SJSA1 (cell line): ENCODE measurements around the gene DAAM2. TPM values are rescaled to one million over a fixed set of nuclear protein-coding genes. Genes with fewer than 3 reads are reported as not detected.

Experiments
- DNase-seq, 2 experiments: peaks; one replicate each; pipeline ENCODE4 v3.0.0-alpha.2; 2015 to 2020; ENCODE audit warnings: low spot score in 2 of 2, low read depth in 1 of 2
- H3K27ac ChIP-seq: fragments of 250-450 bp; sonication (Bioruptor Pico); 2 replicates; pipeline ENCODE4 v1.5.1; 2020; ENCODE audit warnings: mild to moderate bottlenecking, moderate library complexity
- H3K27me3 ChIP-seq: fragments of 250-450 bp; sonication (Bioruptor Pico); replicated peaks from 2 replicates; pipeline ENCODE4 v1.5.1; 2020; ENCODE audit warnings: mild to moderate bottlenecking, moderate library complexity
- H3K36me3 ChIP-seq: fragments of 250-450 bp; sonication (Bioruptor Pico); 2 replicates; pipeline ENCODE4 v1.5.1; 2020; ENCODE audit warnings: mild to moderate bottlenecking
- H3K4me1 ChIP-seq: fragments of 250-450 bp; sonication (Bioruptor Pico); replicated peaks from 2 replicates; pipeline ENCODE4 v1.6.1; 2021; ENCODE audit warnings: mild to moderate bottlenecking
- H3K4me3 ChIP-seq: fragments of 250-450 bp; sonication (Bioruptor Pico); 2 replicates; pipeline ENCODE4 v1.5.1; 2020; ENCODE audit warnings: mild to moderate bottlenecking
- H3K9me3 ChIP-seq: fragments of 250-450 bp; sonication (Bioruptor Pico); replicated peaks from 2 replicates; pipeline ENCODE4 v1.5.1; 2020; ENCODE audit warnings: mild to moderate bottlenecking
- total RNA-seq: library from RNA; depleted of rRNA; stranded (reverse); fragments of >200 nt; shearing (Covaris generic); gene quantifications from 2 replicates; pipeline ENCODE4 v1.2.3, GENCODE V29; 2014

The DAAM2 gene
- total RNA-seq, 1 experiment from 2014 or later: 0.29 TPM

GRCh38 chr6:39899554-39900295 is 107.5 kb downstream of the DAAM2 start:
- Histone ChIP-seq H3K4me3 (no peak overlapping the region), H3K27ac (no peak overlapping the region), H3K27me3 (no peaks in the 10 kb centered on the region), H3K9me3 (no peaks in the 10 kb centered on the region), H3K4me1 (no peaks in the 10 kb centered on the region), H3K36me3 (no peaks in the 10 kb centered on the region)
- no peak for DNase-seq

DNA sequence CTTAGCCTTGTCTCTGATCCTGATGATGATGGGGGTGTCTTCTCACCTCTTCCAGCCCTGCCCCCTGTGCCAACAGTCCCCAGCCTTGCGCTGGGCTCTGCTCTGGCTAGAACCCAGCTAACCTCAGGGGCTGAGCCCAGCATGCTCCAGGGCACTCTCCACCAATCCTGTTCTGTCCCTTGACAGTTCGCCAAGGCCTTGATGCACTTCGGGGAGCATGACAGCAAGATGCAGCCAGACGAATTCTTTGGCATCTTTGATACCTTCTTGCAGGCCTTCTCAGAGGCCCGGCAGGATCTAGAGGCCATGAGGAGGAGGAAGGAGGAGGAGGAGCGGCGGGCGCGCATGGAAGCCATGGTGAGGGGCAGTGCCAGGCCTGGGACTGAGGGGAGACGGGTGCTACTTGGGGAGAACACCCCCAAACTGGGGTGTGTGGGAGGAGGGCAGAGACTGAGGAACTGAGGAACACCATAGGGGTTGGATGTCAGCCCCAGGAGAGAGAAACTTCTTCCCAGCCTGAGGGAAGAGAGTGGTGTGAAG is 109.0 kb downstream of the DAAM2 start:
- DNase-seq: no peak
- Histone ChIP-seq H3K27me3 (no peaks in the 10 kb centered on the region), H3K4me1 (no peaks in the 10 kb centered on the region), H3K4me3 (no peak overlapping the region), H3K9me3 (no peaks in the 10 kb centered on the region), H3K27ac (no peak overlapping the region), H3K36me3 (no peaks in the 10 kb centered on the region)

DNA sequence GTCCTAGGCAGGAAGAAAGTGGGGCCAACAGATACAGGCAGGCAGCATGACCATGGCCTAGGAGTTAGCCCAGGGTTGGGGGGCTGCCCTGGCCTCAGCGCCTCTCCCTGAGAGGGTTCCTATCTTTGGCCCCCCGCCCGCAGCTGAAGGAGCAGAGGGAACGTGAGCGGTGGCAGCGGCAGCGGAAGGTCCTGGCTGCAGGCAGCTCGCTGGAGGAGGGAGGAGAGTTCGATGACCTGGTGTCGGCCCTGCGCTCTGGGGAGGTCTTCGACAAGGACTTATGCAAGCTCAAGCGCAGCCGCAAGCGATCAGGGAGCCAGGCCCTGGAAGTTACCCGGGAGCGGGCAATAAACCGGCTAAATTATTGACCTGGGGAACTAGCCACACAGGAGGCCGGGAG is 109.5 kb downstream of the DAAM2 start:
- Histone ChIP-seq H3K27me3 (no peaks in the 10 kb centered on the region), H3K9me3 (no peaks in the 10 kb centered on the region), H3K27ac (no peak overlapping the region), H3K4me3 (no peak overlapping the region), H3K4me1 (no peaks in the 10 kb centered on the region), H3K36me3 (no peaks in the 10 kb centered on the region)
- no peak for DNase-seq

DNA sequence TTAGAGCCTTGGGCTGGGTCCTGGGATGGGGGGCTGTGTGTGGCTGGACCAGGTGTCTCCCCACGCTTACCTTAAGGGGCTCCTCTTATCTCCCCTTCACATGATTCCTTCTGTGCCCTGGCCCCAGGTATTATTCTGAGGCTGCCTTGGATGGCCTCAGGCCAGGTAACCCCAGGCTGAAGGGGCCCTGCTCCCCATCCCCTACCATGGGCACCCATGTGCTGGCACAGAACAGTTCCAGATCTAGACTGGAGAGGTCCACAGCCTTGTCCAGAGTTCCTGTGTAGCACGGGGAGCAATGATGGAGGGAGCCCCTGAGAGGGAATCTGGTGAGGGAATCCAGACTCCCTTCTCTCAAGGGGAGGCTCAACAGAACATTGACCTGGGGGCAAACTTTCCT is 110.0 kb downstream of the DAAM2 start:
- Histone ChIP-seq H3K4me1 (no peaks in the 10 kb centered on the region), H3K36me3 (no peaks in the 10 kb centered on the region), H3K4me3 (no peak overlapping the region), H3K27me3 (no peaks in the 10 kb centered on the region), H3K9me3 (no peaks in the 10 kb centered on the region), H3K27ac (no peak overlapping the region)
- DNase-seq: no peak

DNA sequence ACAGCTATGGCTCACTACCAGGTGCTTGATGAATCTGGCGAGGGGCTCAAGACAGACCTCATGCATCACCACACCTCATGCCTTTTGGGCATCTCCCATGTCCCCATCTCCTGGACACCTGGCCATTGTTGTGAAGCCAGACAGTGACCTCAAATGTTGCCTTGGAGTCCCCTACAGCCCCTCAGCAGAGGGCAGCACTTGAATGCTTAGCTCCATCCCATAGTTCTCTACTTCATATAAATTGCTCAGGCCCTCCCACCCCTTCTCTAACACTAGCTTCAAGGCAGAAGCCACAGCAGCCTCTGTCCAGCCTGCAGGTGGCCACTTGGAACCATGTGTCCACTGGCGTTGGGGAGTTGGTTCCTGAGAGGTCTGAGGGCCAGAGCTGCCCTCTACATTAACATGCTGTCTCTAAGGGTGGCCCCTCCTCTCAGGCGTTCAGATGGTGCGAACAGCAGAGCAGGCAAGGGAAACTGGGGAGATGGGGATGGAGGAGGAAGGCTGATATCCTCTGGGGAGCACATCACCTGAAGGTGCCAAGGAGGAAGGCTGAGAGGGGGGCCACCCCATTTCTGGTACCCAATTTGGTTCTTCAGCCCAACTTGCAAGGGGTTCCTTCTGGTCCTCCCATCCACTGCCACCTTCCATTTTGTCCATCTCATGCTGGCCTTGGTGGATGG is 110.8 kb downstream of the DAAM2 start:
- Histone ChIP-seq H3K9me3 (no peaks in the 10 kb centered on the region), H3K4me1 (no peaks in the 10 kb centered on the region), H3K27ac (no peak overlapping the region), H3K36me3 (no peaks in the 10 kb centered on the region), H3K4me3 (no peak overlapping the region), H3K27me3 (no peaks in the 10 kb centered on the region)
- no peak for DNase-seq

DNA sequence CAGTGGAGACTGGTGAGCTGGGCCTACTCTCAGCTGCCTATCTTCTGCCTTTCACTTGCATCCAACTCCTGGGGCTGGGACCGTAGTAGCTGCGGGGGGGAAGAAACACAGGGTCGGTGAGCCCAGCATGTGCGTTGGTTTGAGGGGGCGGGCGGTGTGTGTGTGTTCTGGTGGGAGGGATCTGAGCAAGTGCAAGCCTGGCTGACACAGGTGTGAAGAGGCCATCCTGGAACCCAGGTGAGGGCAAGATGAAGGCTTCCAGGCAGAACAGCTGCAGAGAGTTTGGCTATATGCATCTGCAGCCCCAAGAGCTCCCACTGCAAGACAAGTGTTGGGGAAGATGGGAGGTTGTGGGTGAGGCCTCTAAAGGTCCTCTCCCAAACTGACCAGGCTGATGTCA is 111.5 kb downstream of the DAAM2 start:
- Histone ChIP-seq H3K9me3 (no peaks in the 10 kb centered on the region), H3K27ac (no peak overlapping the region), H3K4me1 (no peaks in the 10 kb centered on the region), H3K27me3 (no peaks in the 10 kb centered on the region), H3K4me3 (no peak overlapping the region), H3K36me3 (no peaks in the 10 kb centered on the region)
- no peak for DNase-seq

GRCh38 chr6:39904946-39905639 is 112.9 kb downstream of the DAAM2 start:
- H3K27ac ChIP-seq: no peak overlapping the region
- no peaks in the 10 kb centered on the region for H3K36me3 ChIP-seq
- no peaks in the 10 kb centered on the region for H3K9me3 ChIP-seq
- H3K27me3 ChIP-seq: no peaks in the 10 kb centered on the region
- DNase-seq: no peak
- no peak overlapping the region for H3K4me3 ChIP-seq
- no peaks in the 10 kb centered on the region for H3K4me1 ChIP-seq

- H3K36me3 ChIP-seq: no peaks in the 10 kb centered on the region
- no peaks in the 10 kb centered on the region for H3K27me3 ChIP-seq
- H3K4me1 ChIP-seq: no peaks in the 10 kb centered on the region
- no peak overlapping the region for H3K4me3 ChIP-seq
- H3K9me3 ChIP-seq: no peaks in the 10 kb centered on the region
- no peak for DNase-seq
- no peak overlapping the region for H3K27ac ChIP-seq
These were observed 113.4 kb downstream of the DAAM2 start for GRCh38 chr6:39905640-39905975.

DNA sequence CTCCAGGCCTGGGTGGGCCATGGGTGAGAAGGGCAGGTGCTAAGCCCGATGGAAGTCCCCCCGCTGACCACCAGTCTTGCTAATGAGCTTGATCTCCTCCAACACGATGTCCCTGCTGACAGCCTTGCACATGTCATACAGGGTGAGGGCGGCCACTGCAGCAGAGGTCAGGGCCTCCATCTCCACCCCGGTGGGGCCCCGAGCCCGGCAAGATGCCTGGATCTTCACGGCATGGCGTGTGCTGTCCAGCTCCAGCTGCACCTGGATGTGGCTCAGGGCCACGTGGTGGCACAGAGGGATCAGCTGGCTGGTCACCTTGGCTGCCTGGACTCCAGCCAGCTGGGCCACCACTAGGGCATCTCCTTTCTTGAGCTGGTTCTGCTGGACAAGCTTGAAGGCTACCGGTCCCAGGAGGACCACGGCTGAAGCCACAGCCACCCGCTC is 114.2 kb downstream of the DAAM2 start:
- H3K4me1 ChIP-seq: no peaks in the 10 kb centered on the region
- DNase-seq: no peak

DNA sequence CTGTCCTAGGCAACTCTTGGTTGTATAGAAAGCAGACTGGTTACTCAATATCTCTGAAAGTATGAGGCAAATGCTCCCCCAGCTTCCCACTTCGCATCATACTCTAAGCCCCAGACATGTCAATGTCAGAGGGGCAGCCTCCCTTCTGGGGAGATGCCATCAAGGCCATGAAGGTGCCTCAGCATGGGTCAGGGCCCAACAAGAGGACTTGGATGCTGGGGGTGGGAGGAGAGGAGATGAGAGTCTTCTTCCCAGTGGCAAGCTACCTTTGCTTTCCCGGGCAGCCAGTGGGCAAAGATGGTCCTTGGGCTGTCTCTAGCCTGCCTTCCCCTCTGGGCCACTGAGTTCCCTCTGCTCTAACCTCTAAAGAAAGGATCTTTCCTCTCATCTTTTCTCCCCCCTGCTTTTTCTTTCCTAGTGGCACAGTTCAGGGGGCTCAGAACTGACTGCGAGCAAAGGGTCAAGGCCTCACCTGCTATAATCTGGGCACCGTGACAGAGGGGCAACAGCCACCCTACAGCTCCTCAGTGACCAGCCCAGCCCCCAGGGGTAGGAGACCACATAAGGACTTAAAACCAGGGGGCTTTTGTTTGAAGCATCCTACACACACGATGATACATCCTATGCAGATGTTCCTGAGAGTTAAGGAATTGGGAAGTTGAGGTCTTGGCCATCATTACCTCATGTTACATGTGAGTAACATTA is 115.8 kb downstream of the DAAM2 start:
- Histone ChIP-seq H3K4me1 (no peaks in the 10 kb centered on the region), H3K9me3 (no peaks in the 10 kb centered on the region), H3K4me3 (no peak overlapping the region), H3K36me3 (peaks cover 1% of the 10 kb centered on the region), H3K27me3 (no peaks in the 10 kb centered on the region), H3K27ac (no peak overlapping the region)
- DNase-seq: no peak

More for the DNA sequence above, 114.2 kb downstream of the DAAM2 start:
- H3K27me3 ChIP-seq: no peaks in the 10 kb centered on the region
- H3K4me3 ChIP-seq: no peak overlapping the region
- H3K27ac ChIP-seq: no peak overlapping the region
- H3K36me3 ChIP-seq: no peaks in the 10 kb centered on the region
- H3K9me3 ChIP-seq: no peaks in the 10 kb centered on the region

DNA sequence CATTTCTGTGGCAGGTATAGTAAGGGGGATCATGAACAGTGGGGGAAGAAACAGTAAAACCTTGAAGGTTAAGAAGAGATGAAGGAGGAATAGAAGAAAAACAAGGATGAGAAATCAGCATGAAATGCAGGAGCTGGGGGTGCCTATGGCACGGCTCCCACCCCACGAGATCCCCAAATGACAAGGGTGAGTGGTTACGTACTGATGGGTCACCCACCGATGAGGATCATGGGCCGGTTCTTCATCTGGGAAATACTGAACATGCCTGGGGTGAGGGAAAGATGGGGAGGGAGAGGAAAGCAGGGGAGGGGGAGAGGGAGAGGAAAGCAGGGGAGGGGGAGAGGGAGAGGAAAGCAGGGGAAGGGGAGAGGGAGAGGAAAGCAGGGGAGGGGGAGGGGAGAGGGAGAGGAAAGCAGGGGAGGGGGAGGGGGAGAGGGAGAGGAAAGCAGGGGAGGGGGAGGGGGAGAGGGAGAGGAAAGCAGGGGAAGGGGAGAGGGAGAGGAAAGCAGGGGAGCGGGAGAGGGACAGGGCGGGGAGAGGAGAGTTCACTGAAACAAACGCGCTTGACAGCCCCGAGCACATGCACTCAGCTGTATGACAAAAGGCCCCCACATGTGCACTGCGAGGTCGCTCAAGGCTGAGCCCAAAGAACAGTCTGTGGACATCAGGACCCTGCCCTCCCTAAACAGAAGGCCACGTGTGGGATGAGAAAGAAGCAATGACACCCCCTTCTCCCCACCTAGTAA is 116.8 kb downstream of the DAAM2 start:
- no peak for DNase-seq
- no peaks in the 10 kb centered on the region for H3K4me1 ChIP-seq
- H3K9me3 ChIP-seq: no peaks in the 10 kb centered on the region
- no peak overlapping the region for H3K4me3 ChIP-seq
- H3K36me3 ChIP-seq: peaks cover 6% of the 10 kb centered on the region
- no peaks in the 10 kb centered on the region for H3K27me3 ChIP-seq
- no peak overlapping the region for H3K27ac ChIP-seq

GRCh38 chr6:39909701-39910100 is 117.5 kb downstream of the DAAM2 start:
- no peak overlapping the region for H3K27ac ChIP-seq
- H3K4me3 ChIP-seq: no peak overlapping the region
- no peaks in the 10 kb centered on the region for H3K4me1 ChIP-seq
- H3K36me3 ChIP-seq: peaks cover 6% of the 10 kb centered on the region
- no peaks in the 10 kb centered on the region for H3K27me3 ChIP-seq
- H3K9me3 ChIP-seq: no peaks in the 10 kb centered on the region
- DNase-seq: no peak

GRCh38 chr6:39910164-39910563 is 118.0 kb downstream of the DAAM2 start:
- H3K36me3 ChIP-seq: peaks cover 7% of the 10 kb centered on the region
- H3K27ac ChIP-seq: no peak overlapping the region
- no peak overlapping the region for H3K4me3 ChIP-seq
- H3K9me3 ChIP-seq: no peaks in the 10 kb centered on the region
- no peak for DNase-seq
- H3K27me3 ChIP-seq: no peaks in the 10 kb centered on the region
- H3K4me1 ChIP-seq: no peaks in the 10 kb centered on the region
